AG10803 (cell line): Measurements from ENCODE around the gene RNF13.

Source experiments
- DNase-seq: peaks from one replicate; pipeline ENCODE4 v3.0.0; 2010; ENCODE audit warnings: low read depth
- H3K4me3 ChIP-seq: 2 replicates; pipeline ENCODE4 v1.5.1; 2011; ENCODE audit warnings: mild to moderate bottlenecking, low read length, control low read depth
- CTCF ChIP-seq: conservative IDR thresholded peaks from 2 replicates; pipeline ENCODE4 v1.5.1; 2011; ENCODE audit warnings: mild to moderate bottlenecking, low read length, control low read depth, inconsistent platforms

The RNF13 gene

GRCh38 chr3:149949181-149949580 lies 136.2 kb downstream of the RNF13 start:
- DNase-seq: no peak
- no peak for TF ChIP-seq CTCF
- H3K4me3 ChIP-seq: no peak overlapping the region

DNA sequence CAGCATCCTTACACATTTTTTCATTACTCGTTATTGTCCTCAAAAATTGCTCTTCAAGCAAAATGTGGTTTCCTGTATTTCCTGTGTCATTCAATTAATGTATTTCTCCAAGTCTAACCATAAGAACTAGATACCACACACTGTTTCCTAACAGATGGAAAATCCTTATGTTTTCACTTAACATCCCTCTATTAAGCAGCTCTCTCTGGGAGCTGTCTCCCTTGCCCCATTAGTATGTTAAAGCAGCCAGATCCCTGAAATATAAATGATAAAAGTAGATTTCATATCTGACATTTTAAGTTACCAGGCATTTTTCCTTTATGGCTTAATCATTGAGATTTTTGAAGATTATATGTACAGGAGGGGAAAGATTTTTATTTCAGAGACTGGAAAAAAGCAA lies 141.8 kb downstream of the RNF13 start:
- H3K4me3 ChIP-seq: no peak overlapping the region
- no peak for TF ChIP-seq CTCF
- peak; percentile 72 for DNase-seq

- H3K4me3 ChIP-seq: no peak overlapping the region
- no peak for TF ChIP-seq CTCF
- DNase-seq: no peak
Measured at GRCh38 chr3:149955449-149955848, 142.4 kb downstream of the RNF13 start.

DNA sequence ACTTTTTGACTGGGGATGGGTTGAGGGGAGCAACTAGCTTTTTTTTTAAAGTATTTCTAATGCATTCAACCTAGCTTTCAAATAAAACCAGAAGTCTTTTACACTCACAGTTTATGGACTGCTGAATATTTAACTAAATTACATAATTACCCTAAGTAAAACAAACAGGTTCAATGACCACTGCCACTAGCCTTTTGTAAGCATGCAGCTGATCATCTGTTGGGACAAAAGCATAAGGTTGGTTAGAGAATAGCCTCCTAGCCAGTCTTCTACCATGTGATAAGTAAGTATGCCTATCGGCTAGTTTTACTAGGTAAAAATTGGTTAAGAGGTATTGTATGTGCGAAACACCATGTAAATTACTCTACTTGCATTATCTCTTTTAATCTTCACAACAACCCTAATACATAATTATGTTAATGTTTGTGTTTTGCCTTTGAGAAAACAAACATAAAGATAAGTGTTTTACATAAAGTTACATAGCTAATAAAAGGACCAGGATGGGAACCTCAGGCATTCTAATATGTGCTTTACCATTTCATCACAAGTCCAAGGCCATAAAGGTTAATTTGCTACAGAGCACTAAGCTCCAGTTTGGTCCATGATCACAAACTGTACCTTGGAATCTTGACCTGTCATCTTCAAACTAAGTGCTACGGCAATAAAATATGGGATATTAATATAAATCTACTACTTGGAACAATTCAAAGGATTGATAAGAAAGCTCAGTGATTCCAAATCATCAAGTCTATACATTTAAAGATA lies 144.5 kb downstream of the RNF13 start:
- no peak overlapping the region for H3K4me3 ChIP-seq
- no peak for TF ChIP-seq CTCF
- DNase-seq: no peak

GRCh38 chr3:149958171-149958796 lies 145.3 kb downstream of the RNF13 start:
- TF ChIP-seq CTCF: no peak
- H3K4me3 ChIP-seq: no peak overlapping the region
- no peak for DNase-seq

DNA sequence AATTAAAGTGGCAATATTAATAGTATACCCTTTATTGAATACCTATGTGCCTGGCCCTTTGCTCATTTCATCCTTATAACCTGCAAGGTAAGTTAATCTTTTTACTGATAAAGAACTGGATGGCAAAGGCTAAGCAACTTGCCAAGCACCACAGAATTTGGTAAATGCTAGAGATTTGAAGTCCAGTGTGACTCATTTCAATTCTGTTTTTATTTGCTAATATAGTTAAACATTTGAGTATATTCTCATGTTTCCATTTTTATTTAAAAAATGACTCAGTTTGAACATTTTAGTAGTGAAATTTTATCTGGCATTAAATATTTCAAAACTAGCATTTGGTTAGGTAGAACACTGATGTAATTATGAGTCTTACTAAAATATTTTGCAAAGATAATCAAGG lies 146.4 kb downstream of the RNF13 start:
- TF ChIP-seq CTCF: no peak
- no peak overlapping the region for H3K4me3 ChIP-seq
- DNase-seq: no peak

- H3K4me3 ChIP-seq: no peak overlapping the region
- DNase-seq: no peak
- TF ChIP-seq CTCF: no peak
Measured at GRCh38 chr3:149963485-149963884, 150.5 kb downstream of the RNF13 start.
